GM19468 (cell line): Measurements from ENCODE around the gene ADCY5.

Experiments used
- ATAC-seq: cut with Tn5 transposase; IDR thresholded peaks from one replicate; pipeline ENCODE4 v1.9.1; 2021; ENCODE audit warnings: mild to moderate bottlenecking, moderate library complexity, moderate number of reproducible peaks; ENCODE audit not compliant: unreplicated experiment; ENCODE audit errors: extremely low read depth

The ADCY5 gene

DNA sequence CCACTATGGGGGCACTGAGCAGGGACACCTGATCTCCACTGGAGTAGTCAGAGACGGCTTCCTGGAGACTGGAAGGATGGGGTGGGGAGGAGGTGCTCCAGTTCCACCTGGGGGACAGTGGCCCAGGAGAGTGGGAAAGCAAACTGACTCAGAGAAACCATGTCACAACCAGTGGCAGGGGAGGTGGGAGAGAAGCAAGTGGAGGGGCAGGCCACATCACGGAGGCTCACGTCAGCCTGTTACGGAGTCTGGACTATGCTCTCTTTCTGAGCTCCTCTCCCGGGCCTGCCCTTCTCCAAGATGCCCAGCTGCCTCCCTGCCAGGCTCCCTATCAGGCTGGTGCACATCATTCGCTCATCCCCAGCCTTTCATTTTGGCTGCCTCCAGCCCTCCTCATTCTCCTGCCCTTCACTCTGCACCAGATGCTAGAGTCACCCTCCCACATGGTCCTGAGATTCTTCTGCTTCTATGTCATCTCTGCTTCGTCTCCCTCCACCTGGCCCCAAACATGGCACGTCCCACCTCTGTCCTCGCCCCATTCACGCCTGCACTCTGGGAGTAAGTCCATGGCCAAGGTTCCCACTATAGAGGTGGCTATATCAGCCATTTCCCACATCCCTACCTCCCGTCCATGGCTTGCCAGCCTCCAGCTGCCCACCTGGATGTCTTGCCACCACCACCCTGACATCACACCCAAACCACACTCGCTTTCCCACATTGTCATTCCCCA lies 100.3 kb downstream of the ADCY5 start:
- ATAC-seq: no peak

DNA sequence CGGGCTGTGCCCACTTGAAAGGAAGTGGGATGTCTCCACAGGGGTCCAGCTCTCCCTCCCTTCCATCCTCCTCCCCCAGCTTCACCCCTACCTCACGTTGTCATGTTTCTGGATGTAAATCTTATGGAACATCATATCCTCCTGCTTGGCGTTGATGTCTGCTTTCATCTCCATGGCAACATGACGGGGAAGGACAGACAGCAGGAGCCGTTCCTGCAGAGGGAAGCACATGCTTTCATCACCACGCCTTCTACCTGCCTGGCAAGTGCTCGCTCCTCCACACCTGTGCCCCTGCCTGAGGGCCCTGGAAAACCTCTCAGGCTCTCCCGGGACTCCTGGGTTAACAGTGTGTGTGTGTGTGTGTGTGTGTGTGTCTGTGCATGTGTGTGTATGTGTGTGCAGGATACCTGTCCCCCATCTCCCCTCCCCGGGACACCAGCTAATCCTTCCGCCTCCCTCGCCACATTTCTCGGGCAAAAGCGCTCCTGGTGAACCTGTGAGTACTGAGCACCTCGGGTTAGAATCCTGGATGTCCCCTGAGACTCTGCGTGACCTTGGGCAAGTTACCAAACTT lies 101.1 kb downstream of the ADCY5 start:
- no peak for ATAC-seq

DNA sequence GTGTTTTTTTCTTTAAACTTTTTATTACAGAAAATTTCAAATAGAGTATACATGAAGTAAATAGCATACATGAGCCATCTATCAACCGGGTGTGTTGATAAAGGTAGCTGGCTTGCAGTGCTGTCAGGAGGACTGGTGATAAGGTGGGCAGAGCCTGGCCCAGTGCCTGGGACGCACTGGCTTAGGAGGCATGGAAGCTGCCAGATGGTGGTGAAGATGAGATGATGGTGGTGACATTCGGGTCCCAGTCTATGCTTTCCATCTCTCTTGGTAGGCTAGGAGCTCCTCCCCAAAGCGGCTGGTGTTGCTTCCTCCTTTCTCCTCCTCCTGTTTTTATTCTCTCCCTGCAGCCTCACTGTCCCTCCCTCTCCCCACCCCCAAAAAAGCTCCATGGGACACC lies 101.7 kb downstream of the ADCY5 start:
- ATAC-seq: no peak

DNA sequence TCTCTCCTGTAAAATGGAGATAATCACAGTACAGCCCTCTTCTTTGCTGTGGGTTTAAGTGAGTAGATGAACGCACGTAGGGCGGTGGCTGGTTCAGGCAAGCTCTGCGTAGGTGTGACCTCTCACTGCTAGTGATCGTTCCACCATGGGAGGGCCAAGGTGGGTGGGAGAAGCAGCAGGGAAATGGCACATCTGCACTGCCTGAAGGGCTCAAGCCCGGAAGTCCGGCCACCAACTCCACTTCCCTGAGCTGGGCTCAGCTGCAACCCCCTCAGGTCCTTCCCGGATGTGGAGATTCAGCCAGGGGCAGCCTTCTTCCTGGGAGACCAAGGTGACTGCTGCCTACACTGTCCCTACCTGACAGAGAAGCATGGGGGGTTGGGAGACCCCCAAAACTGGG lies 102.9 kb downstream of the ADCY5 start:
- no peak for ATAC-seq

DNA sequence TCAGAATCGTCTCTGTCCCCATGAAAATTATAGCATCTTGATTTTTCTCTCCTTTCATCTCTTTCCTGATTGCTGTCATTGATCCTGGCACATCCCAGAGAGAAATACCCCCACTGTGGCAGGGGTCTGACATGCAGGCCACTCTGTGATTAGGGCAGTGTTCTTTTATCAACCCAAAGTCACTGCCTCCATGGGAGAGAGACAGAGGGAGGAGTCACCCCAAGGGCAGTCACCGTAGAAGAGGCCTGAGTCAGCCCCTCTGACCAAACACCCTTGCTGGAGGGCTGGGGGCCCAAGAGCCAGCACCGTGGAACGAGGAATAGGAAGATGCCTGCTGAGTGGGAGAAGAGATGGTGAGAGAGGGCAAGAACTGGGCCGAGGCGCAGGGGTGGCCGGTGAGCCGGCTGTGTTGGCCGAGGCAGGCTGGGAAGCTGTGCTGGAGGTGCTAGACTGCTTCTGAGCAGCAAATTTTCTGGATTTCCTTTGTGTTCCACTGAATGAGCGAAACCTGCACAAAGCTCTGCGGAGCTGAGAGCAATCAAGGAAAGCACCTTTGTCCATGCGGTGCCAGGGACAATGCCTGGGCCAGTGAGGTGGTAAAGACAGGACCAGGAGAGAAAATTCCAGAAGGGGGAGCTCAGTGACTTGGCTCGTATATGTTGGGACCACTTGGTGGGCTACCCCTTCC lies 103.8 kb downstream of the ADCY5 start:
- ATAC-seq: no peak

DNA sequence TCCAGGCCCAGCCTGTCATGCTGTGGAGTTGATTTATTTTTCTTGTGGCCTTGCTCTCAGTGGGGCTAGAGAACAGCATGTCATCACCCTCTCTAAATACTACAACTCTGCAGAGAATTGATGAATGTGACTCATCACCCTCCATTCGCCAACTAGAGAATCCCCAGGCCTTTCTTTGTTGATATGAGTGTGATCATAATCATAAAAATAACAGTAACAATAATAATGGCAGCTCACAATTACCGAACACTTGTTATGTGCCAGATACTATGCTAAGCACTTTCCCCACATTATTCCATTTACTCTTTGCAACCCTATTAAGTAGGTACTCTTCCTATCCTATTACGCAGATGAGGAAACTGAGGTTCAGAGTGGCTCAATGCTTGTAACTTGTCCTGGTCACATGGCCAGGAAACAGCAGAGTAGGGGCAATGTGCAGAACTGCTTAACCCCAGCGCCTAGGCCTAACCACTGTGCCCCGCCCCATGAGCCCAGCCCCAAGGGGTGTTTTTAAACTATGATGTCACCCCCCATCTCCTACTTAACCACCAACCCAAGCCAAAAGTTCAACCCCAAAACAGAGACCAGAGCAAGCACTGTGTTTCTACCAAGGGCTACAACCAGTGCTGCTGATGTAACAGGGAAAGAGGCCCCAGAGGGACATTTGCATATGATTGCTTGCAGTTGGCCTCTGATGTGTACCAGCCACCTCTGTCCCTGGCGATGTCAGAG lies 104.5 kb downstream of the ADCY5 start:
- ATAC-seq: no peak

DNA sequence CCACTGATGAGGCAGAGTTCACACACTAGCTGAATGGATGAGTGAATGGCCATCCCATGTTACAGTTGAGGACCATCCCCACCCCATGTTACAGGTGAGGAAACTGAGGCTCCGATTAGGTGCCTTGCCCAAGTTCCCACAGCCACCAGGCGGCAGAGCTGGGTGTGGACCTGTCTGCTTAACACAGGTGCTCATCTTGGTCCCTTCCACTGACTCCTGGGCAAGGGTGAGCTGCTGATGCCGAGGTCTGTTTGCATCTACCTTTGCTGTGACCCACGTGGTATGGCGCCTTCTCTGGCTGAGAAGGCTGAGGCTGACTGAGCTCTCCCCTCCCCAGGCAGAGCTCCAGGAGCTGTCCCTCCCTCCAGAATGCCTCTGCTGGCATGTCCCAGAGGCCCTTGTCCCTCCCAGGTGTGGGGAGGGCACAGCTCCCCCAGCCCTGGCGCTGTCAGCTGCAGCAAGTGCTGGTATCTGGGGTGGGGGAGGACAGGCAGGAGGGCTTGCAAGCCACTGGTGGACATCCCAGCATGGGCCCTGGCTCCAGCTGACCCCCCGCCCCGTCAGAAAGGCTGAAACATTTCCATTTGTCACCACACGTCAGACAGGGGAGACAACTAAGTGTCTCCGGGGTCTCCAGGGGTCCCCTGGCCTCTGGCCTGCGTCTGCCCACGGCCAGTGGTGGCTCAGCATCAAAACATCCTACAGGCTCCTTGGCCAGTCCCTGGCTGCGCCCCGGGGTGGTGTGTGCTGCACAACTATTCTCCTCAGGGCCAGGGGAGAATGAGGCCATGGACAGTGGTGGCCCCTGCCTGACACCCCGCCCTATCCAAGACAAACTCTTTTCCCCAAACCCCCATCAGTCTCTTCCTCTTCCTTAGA lies 105.4 kb downstream of the ADCY5 start:
- ATAC-seq: no peak

DNA sequence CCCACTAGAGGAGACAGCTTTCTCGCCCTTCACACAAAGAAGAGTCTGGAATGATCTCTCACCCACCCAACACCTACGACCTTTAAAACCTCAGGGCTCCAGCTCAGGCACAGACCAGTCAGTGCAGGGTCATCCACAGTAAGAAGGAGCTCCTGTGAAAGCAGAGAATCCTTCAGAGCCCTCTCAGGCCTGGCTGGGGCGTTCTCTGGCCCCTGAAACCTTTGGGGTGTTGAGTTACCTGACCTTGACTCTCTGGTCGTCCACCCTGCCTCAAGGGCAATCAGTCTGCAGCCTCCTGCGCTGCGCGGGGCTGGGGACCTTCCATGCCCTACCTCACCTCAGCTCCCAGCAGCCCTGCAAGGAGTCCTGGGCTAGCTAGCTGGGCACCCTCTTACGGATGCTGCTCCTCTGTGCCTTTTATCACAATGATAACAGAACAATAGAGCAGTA lies 106.2 kb downstream of the ADCY5 start:
- no peak for ATAC-seq

DNA sequence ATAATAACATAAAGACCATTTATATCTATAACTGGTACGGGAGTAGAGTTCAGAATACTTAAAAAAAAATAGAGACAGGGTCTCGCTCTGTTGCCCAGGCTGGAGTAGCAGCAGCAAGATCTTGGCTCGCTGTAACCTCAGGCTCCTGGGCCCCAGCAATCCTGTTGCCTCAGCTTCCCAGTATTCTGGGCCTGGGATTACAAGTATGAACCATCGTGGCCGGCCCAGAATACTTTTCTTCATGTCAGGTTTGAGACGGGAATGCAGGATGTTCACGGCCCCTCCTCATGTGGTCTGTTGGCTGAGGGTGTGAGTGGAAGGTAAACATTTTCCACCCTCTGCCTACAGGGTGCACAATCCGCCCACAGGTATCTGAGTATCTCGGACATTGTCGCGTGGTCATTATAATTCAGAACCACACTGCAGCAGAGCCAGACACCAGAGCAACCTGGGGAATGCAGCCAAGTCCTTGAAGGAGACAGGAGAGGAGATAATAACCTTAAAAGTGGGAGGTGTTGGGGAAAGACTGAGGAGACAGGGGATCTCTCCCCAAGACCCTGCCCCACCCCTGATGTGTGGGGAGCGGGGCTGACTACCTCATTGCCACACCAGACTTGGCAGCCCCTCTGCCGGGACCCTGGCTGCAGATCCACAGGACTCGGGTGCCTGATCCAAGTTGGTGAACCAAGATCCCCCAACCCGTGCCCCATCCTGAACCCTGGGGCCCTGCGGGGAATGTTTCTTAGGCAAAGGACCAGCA lies 106.8 kb downstream of the ADCY5 start:
- no peak for ATAC-seq

DNA sequence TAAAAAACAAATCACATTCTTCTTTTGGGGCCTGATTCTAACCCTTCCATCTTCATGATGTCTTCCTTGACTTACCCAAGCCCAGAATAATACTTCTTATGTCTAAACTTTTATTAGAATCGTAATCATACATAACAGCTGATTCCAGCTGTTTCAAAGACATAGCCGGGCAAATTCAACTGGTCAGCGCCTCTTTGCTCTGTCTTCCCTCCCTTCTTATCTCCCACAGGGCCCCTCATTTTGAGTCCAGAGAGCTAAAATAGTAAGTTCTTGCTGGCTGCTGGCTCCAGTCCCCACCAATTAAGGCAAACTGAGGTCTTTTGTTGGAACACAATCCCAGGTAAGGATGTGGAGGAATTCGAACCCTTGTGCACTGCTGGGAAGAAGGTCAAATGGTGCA lies 108.6 kb downstream of the ADCY5 start:
- no peak for ATAC-seq

DNA sequence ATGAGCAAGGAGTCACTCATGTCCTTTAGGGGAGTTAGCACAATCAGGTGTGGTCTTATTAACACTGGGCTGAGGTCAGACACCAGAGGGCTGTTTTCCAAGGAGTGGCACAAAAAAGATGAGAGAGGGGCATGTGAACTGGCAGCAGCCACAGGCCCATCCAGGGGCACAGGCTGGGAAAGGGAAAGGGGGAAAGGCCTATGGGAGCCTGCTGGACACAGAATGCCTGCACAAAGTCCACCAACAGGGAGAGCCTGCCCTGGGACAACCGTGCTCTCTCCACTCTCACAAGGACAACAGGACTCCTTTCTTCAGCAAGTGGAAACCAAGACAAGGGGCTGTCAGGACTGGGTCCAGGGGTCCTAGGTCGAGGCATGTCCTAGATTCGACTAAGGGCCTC lies 109.6 kb downstream of the ADCY5 start:
- no peak for ATAC-seq

DNA sequence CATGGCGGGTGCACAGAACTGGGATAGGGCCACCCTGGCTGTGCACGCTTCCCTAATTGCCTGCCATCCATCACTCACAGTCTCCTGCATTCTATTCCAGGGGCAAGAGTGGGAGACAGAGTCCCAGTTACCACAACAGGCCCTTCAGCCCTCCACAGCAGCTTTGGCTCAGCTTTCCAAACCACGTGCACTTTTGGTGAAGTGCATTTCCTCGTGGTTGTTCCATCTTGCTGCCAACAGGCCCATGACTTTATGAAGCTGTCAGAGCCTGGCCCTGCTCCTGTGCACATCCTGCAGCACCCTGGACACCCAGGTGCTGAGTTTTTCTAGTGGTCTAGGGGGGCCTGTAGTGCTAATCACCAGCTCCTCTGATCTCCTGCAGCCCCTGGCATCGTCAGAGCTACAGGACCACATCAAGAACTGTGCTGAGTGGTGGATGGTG lies 110.2 kb downstream of the ADCY5 start:
- no peak for ATAC-seq

DNA sequence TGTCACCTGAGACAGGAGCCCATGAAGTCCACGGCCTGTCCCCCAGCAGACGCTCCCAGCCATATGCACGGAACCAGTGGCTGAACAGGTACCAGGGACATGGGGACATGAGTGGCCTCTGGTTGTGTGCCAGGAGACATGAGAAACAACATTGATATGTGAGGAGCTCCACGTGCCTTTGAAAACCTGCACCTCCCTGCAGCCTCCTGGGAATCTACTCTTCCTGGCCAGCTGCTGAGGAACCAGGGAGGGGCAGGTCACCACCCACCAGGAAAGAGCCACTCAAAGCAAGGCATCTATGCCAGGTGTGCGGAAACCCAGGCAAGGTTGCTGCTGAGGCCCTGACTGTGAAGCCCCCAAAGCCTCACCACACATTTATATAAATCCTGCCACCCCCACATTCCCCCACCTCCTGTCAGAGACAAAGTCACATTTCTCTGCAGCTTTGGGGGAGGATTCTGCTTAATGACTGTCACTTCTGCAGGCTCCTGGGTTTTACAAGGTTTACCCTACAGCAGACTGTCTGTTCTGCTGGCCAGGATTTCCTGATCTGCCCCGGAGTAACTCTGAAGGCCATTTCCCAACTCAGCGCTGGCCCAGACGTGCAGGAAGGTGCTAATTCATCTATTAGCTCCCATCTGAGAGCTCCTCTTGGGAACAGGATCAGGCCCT lies 110.8 kb downstream of the ADCY5 start:
- ATAC-seq: no peak

DNA sequence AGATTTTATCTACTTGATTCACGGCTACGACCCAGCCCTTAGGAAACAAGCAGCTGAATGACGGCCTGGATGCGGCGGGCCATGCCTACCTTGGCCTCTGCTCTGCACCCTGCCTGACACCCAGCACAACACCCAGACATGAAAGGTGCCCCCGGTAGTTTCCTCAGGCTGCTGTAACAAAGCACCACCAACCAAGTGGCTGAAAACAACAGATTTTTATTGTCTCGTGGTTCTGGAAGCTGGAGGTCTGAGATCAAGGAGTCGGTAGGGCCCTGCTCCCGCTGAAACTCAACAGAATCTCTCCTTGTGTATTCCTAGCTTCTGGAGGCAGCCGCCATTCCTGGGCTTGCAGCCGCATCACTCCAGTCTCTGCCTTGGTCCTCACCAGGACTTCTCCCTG lies 111.7 kb downstream of the ADCY5 start:
- no peak for ATAC-seq

DNA sequence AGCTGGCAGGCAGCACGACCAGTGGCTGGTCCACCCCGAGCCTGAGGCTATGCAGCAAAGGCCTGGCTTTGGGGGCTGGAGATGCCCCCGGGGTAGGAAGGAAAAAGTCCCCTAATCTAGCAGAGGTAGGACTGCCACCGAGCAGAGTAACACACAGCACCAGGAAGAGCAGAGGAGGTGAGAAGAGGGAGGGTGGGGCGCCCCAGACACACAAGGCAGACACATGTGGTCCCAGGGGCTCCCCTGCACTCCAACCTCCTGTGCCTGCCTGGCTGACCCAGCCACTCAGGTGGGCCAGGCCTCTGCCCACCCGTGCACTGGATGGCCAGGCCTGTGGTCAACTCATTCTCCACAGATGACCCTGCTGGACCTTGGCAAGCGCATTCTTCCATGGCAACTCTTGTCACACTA lies 112.4 kb downstream of the ADCY5 start:
- no peak for ATAC-seq

DNA sequence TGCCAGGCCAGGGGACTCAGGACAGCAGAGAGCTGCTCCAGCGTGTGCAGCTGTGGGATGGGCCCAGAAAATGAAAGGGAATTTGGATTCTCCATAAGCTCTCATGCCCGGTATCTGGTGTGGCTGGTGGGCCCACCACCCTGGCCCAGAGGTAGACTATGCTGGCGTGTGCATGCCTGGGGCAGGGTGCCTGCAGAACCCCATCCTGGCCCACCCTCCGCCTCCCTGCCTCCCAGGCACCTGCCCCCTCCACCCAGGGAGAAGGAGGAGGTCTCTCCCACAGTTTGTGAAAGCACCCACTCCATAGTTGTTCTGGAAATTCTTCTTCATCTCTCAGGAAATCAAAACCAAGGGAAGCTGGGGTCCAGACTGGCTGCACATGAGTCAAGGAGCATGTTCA lies 112.9 kb downstream of the ADCY5 start:
- ATAC-seq: no peak

DNA sequence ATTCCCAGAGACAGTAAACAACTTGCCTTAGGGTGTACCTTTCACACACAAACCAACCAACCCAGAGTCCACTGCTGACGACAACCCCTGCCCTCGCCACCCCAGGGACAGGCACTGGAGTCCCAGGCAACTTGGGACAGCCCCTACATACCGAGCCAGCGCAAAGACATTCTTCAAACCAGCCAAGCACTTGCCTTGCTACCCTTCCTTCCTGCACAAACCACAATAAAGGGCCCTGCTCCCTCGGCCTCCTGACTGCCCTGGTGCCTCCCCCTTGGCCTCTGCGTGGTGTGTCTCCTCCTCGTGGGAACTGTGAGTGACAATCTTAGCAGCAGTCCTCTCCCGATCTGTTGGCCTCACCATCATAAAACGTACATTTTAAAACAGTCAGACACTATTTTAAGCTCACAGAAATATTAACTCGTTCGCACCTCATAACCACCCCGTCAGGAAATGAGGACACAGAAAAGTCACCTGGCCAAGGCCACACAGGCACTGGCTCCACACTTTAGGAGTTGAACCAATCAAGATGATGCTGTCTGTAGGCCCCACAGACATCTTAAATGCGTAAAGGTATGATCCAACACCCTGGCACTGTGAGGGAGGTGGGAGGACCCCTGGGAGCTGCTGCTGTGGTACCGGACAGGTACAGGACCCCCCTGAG lies 113.8 kb downstream of the ADCY5 start:
- ATAC-seq: no peak

DNA sequence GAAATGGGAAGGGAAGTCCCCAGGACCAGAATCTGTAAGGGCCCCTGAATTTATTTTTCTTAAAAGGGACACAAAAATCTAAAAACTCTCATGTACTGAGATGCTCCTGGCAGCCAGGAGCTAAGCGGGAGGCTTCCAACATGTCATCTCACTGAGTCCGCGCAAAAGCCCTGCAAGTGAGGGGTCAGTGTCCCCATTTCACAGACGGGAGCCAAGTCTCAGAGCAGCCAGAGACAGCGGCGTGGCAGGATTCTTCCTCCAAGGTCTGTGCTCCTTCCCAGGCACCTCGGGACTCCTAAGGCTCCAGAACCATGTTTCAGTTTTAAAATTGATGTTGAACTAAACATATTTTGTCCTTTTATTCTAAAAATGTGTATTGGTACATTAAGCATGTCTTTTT lies 114.8 kb downstream of the ADCY5 start:
- ATAC-seq: no peak
